IMR-90 (cell line): ENCODE data around the gene PELI1.

Experiments used
- MAFK ChIP-seq: IDR thresholded peaks from 2 replicates; pipeline ENCODE4 v1.6.1; 2012; ENCODE audit warnings: low read depth, low read length, improper control_type of control experiment
- MAZ ChIP-seq: IDR thresholded peaks from 2 replicates; pipeline ENCODE4 v1.6.1; 2012; ENCODE audit warnings: low read depth, mild to moderate bottlenecking, low read length, improper control_type of control experiment, moderate library complexity, borderline replicate concordance
- NFE2L2 ChIP-seq: fragments of 150-350 bp; IDR thresholded peaks from 2 replicates; pipeline ENCODE4 v1.6.1; 2016; ENCODE audit warnings: low read depth, mild to moderate bottlenecking, low read length
- POLR2A ChIP-seq: IDR thresholded peaks from 2 replicates; pipeline ENCODE4 v1.6.1; 2012; ENCODE audit warnings: mild to moderate bottlenecking, low read depth, low read length
- RAD21 ChIP-seq: IDR thresholded peaks from 2 replicates; pipeline ENCODE4 v1.6.1; 2012; ENCODE audit warnings: low read length, improper control_type of control experiment
- RCOR1 ChIP-seq: IDR thresholded peaks from 2 replicates; pipeline ENCODE4 v1.6.1; 2012; ENCODE audit warnings: mild to moderate bottlenecking, low read length, improper control_type of control experiment; ENCODE audit not compliant: insufficient replicate concordance
- RFX5 ChIP-seq: IDR thresholded peaks from 2 replicates; pipeline ENCODE4 v1.8.0; 2012; ENCODE audit warnings: low read depth, mild to moderate bottlenecking, low read length, moderate library complexity
- TF ChIP-seq, protein P1 (sequence below): conservative IDR thresholded peaks from 2 replicates; pipeline ENCODE4 v1.5.1; 2012; ENCODE audit warnings: mild to moderate bottlenecking, low read depth, low read length, improper control_type of control experiment
- TF ChIP-seq, protein P2 (sequence below): fragments of 150-350 bp; IDR thresholded peaks from 2 replicates; pipeline ENCODE4 v1.6.1; 2016; ENCODE audit warnings: low read depth, mild to moderate bottlenecking, low read length, moderate library complexity, borderline replicate concordance
- TF ChIP-seq, protein P3 (sequence below): fragments of 150-350 bp; IDR thresholded peaks from 2 replicates; pipeline ENCODE4 v1.6.1; 2017; ENCODE audit warnings: mild to moderate bottlenecking, antibody characterized with exemption, low read length, low read depth

DNA sequence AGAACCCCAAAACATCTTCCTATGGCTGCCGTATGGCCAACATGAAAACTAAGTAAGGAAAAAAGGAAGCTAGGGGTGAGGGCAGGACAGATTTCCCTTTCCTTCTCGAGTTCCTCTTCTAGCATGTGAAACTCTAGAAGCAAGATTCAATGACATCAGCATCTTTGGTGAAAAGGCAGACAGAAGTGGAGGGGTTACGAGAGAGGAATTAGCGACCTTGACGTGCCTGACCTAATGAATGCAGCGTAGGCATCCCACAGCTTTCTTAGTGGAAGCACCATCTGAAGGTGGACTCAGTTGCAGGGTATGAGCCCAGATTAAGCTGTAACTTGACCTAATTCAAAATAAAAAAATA is 47.9 kb upstream of the PELI1 start:
- TF ChIP-seq MAZ, result no peak
- no peak for TF ChIP-seq RFX5
- no peak for TF ChIP-seq RAD21
- TF ChIP-seq, protein P1, sequence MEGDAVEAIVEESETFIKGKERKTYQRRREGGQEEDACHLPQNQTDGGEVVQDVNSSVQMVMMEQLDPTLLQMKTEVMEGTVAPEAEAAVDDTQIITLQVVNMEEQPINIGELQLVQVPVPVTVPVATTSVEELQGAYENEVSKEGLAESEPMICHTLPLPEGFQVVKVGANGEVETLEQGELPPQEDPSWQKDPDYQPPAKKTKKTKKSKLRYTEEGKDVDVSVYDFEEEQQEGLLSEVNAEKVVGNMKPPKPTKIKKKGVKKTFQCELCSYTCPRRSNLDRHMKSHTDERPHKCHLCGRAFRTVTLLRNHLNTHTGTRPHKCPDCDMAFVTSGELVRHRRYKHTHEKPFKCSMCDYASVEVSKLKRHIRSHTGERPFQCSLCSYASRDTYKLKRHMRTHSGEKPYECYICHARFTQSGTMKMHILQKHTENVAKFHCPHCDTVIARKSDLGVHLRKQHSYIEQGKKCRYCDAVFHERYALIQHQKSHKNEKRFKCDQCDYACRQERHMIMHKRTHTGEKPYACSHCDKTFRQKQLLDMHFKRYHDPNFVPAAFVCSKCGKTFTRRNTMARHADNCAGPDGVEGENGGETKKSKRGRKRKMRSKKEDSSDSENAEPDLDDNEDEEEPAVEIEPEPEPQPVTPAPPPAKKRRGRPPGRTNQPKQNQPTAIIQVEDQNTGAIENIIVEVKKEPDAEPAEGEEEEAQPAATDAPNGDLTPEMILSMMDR, result no peak
- TF ChIP-seq POLR2A, result no peak
- TF ChIP-seq MAFK, result no peak
- no peak for TF ChIP-seq RCOR1
- no peak for TF ChIP-seq NFE2L2
- TF ChIP-seq, protein P2, sequence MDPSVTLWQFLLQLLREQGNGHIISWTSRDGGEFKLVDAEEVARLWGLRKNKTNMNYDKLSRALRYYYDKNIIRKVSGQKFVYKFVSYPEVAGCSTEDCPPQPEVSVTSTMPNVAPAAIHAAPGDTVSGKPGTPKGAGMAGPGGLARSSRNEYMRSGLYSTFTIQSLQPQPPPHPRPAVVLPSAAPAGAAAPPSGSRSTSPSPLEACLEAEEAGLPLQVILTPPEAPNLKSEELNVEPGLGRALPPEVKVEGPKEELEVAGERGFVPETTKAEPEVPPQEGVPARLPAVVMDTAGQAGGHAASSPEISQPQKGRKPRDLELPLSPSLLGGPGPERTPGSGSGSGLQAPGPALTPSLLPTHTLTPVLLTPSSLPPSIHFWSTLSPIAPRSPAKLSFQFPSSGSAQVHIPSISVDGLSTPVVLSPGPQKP, result no peak
- TF ChIP-seq, protein P3, sequence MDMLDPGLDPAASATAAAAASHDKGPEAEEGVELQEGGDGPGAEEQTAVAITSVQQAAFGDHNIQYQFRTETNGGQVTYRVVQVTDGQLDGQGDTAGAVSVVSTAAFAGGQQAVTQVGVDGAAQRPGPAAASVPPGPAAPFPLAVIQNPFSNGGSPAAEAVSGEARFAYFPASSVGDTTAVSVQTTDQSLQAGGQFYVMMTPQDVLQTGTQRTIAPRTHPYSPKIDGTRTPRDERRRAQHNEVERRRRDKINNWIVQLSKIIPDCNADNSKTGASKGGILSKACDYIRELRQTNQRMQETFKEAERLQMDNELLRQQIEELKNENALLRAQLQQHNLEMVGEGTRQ, result no peak
